Right atrium auricular region (tissue), 2 donors: ENCODE measurements around the gene PCYOX1L. TPM values are rescaled to one million over a fixed set of nuclear protein-coding genes. Genes with fewer than 3 reads are reported as not detected.

Source experiments
- DNase-seq: peaks from one replicate; pipeline ENCODE4 v3.0.0-alpha.2; 2019; ENCODE audit warnings: low spot score
- H3K27ac ChIP-seq, 2 donors: fragments of 200-600 bp; sonication (generic); 1 replicate in 1 of 2; 2 replicates in 1 of 2; pipeline ENCODE4 v1.5.1; 2016 to 2019
- H3K27me3 ChIP-seq, 2 donors: fragments of 200-600 bp; sonication (generic); one replicate each; pipeline versions ENCODE4 v1.5.1 to v1.6.0; 2017 to 2019
- H3K36me3 ChIP-seq: fragments of 200-600 bp; sonication (generic); one replicate; pipeline ENCODE4 v1.5.1; 2016
- H3K4me1 ChIP-seq, 2 donors: fragments of 200-600 bp; sonication (generic); one replicate each; pipeline versions ENCODE4 v1.5.1 to v1.6.0; 2017 to 2019
- H3K4me3 ChIP-seq, 2 donors: fragments of 200-600 bp; sonication (generic); 1 replicate in 1 of 2; 2 replicates in 1 of 2; pipeline ENCODE4 v1.5.1; 2017 to 2019; ENCODE audit warnings: mild to moderate bottlenecking in 1 of 2, moderate library complexity in 1 of 2
- H3K9me3 ChIP-seq, 2 donors: fragments of 200-600 bp; sonication (generic); one replicate each; pipeline ENCODE4 v1.5.1; 2019
- total RNA-seq, 2 donors: library from RNA; depleted of rRNA; stranded (reverse); fragments of >200 nt; gene quantifications; one replicate each; pipeline ENCODE4 v1.1.0, GENCODE V29; 2016
- TF ChIP-seq, protein P1 (sequence below), 2 donors: fragments of 200-600 bp; sonication (generic); IDR thresholded peaks; one replicate each; pipeline ENCODE4 v1.5.1; 2019; ENCODE audit warnings: antibody characterized with exemption in 2 of 2

Gene PCYOX1L
- total RNA-seq, 2 donors from 2014 or later = 4.0 to 5.6 TPM

DNA sequence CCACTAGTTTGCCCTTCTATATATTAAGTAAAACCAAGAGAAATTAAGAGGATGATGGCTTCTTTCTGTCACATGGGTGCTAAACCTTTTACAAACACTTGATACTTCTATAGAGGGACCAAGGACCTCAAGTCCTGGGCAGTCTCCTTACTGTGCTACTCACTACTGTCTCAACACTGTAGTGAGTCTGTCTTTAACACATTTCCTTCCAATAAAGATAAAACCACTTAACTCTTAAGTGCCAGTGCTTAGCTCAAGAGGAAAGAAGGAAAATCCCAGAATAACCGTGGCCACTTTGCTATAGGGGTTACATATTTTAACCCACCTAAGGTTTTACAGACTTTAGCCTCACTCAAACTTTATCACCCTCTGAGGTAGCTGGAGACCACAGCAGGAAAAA, 16.9 kb upstream of the PCYOX1L start:
- H3K27ac ChIP-seq = no peak overlapping the region
- H3K9me3 ChIP-seq = no peaks in the 10 kb centered on the region
- no peak for DNase-seq
- H3K4me1 ChIP-seq = peaks cover 0 to 16% of the 10 kb centered on the region in 2 donors
- no peak overlapping the region for H3K4me3 ChIP-seq
- peaks cover 48% of the 10 kb centered on the region for H3K36me3 ChIP-seq
- no peaks in the 10 kb centered on the region for H3K27me3 ChIP-seq
- TF ChIP-seq, protein P1, sequence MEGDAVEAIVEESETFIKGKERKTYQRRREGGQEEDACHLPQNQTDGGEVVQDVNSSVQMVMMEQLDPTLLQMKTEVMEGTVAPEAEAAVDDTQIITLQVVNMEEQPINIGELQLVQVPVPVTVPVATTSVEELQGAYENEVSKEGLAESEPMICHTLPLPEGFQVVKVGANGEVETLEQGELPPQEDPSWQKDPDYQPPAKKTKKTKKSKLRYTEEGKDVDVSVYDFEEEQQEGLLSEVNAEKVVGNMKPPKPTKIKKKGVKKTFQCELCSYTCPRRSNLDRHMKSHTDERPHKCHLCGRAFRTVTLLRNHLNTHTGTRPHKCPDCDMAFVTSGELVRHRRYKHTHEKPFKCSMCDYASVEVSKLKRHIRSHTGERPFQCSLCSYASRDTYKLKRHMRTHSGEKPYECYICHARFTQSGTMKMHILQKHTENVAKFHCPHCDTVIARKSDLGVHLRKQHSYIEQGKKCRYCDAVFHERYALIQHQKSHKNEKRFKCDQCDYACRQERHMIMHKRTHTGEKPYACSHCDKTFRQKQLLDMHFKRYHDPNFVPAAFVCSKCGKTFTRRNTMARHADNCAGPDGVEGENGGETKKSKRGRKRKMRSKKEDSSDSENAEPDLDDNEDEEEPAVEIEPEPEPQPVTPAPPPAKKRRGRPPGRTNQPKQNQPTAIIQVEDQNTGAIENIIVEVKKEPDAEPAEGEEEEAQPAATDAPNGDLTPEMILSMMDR (IDR thresholded peaks at IDR 0.05) = no peak

DNA sequence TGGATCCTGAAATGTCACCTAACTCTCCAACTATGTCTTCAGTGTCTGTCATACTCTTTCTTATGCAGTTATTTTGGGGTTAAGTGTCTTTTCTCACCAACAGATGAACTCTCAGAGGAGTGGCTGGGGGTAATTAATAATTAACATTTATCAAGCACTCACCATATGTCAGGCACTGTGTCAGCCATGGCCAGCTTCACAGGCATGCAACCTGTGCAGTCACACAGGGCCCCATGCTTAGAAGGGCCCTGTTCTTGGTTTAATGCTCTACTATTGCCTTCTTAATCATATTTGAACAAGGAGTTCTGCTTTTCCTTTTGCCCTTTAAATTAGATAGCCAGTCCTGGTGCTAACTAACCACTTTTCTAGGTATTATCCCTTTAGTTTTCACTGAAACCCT, 16.0 kb upstream of the PCYOX1L start:
- Histone ChIP-seq H3K9me3 (no peaks in the 10 kb centered on the region), H3K27ac (no peak overlapping the region), H3K4me3 (no peak overlapping the region), H3K27me3 (no peaks in the 10 kb centered on the region), H3K36me3 (peaks cover 39% of the 10 kb centered on the region), H3K4me1 (peaks cover 0 to 22% of the 10 kb centered on the region in 2 donors)
- DNase-seq = no peak
- TF ChIP-seq, protein P1 (IDR thresholded peaks at IDR 0.05) = no peak

DNA sequence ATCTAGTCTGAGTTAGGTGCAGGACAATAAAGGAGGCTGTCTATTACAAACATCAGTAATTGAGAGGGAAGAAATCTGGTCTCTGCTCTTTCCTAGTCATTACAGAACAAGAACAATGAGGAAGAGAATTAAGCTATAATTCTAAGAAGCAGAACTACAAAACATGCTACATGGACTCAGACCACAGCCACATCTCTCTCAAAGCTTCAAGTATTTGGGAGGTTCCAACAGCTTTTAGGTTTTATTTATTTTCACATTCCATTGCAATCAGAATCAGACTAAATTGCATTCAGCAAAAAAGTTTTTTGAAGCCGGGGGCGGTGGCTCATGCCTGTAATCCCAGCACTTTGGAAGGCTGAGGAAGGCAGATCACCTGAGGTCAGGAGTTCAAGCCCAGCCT, 13.7 kb upstream of the PCYOX1L start:
- peaks cover 41% of the 10 kb centered on the region for H3K36me3 ChIP-seq

DNA sequence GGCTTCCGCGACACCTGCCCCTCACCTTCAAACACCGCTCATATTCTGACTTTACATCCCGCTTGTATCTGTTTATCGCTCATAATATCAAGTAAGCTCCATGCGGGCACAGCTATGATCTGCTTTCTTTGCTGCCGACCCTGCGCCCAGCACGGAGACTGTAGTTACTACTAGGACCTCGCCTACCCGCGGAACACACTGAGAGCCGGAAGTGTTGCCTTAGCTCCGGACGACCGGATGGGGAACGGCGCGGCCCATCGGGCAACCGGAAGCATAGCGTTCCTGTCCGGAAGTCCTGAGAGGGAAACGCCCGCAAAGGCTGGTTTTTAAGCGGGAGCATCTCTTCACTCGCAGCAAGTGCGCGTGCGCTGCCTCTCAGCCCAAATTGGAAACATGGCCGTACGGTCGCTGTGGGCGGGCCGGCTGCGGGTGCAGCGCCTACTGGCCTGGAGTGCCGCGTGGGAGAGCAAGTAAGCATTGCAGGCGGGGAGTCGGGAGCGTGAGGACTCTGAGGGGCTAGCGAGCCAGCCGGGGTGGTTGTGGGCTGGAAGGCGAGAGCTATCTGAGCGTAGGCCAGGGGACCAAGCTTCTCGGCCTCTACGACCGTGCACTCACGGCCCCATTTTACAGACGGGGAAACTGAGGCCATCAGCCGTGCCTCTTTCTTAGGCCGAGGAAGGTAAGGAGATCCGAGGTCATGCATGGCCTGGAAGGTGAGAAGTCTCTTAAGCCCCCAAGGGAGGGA, 12.5 kb upstream of the PCYOX1L start, which contains the start of gene GRPEL2:
Gene GRPEL2, plus strand, starts transcription at position 353 of the 745 bp plus-strand sequence. Its CDS starts 41 bp downstream, at position 394.
- TF ChIP-seq, protein P1 (IDR thresholded peaks at IDR 0.05) = no peak
- H3K4me1 ChIP-seq = peaks cover 0 to 35% of the 10 kb centered on the region in 2 donors
- peak; percentile 97 for DNase-seq
- no peaks in the 10 kb centered on the region for H3K27me3 ChIP-seq
- H3K36me3 ChIP-seq = peaks cover 41% of the 10 kb centered on the region
- peak within 1 kb of the TSS; percentile 79 to 81 for H3K4me3 ChIP-seq
- no peaks in the 10 kb centered on the region for H3K9me3 ChIP-seq
- H3K27ac ChIP-seq = peak within 1 kb of the TSS; percentile 83 to 86

More for the DNA sequence above, 13.7 kb upstream of the PCYOX1L start:
- H3K27ac ChIP-seq = peak overlapping the region in 1 of 2 donors; percentile 86
- peaks cover 0 to 35% of the 10 kb centered on the region in 2 donors for H3K4me1 ChIP-seq
- no peaks in the 10 kb centered on the region for H3K9me3 ChIP-seq
- DNase-seq = no peak
- H3K4me3 ChIP-seq = no peak overlapping the region
- H3K27me3 ChIP-seq = no peaks in the 10 kb centered on the region
- TF ChIP-seq, protein P1 (IDR thresholded peaks at IDR 0.05) = no peak

DNA sequence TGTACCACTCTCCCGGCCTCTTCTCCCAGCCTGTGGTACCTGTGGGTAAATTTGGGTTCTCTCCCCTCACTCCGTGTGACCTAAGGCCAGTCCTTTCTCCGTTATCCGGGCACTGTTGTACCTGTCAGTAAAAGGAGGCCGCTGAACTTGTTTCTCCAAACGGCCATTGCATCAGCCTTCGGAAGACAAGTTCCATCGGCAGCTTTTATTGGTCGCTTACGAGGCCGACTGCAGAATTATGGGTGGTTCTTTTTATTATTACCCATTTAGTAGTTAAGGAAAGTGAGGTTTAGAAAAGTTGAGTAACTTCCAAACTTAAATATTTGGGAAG, 12.0 kb upstream of the PCYOX1L start:
- Histone ChIP-seq H3K27me3 (no peaks in the 10 kb centered on the region), H3K4me3 (peak overlapping the region; percentile 79 to 81), H3K36me3 (peaks cover 41% of the 10 kb centered on the region), H3K9me3 (no peaks in the 10 kb centered on the region), H3K4me1 (peaks cover 0 to 35% of the 10 kb centered on the region in 2 donors), H3K27ac (peak overlapping the region; percentile 83 to 86)
- no peak for DNase-seq
- TF ChIP-seq, protein P1 (IDR thresholded peaks at IDR 0.05) = no peak
